ENCODE data around the gene MSRB2.
A peak's percentile ranks its signal among the peaks of the same experiment; 100 is the strongest.

The MSRB2 gene

DNA sequence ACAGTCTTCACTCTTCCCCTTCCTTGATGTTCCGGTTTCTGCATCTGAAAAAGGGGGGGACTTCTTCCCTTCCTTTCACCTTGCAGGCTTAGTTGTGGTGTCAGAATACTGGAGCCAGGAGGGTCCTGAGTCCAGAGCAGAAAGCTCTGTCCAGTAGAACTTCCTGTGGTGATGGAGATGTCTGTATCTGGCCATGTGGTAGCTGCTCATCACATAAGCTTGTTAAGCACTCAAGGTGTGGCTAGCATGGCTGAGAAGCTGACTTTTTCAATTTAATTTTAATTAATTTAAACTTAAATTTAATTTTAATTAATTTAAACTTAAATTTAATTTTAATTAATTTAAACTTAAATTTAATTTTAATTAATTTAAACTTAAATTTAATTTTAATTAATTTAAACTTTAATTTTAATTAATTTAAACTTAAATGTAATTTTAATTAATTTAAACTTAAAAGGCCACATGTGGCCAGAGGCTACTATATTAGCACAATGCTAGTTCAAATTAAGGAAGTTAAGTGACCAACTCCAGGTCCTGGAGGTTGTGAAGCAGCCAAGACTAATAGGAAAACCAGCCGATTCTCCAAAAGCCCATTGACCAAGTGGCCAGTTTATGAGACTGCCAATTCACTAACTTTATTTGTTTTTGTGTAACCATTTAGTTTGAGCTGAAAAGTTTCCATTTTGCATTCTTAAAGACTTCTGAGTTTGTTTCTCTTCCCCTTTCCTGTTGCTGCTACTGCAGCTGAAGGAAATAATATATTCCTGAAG is 16.3 kb downstream of the MSRB2 start:
- DNase-seq (ENCODE audit: low spot score), result no peak

DNA sequence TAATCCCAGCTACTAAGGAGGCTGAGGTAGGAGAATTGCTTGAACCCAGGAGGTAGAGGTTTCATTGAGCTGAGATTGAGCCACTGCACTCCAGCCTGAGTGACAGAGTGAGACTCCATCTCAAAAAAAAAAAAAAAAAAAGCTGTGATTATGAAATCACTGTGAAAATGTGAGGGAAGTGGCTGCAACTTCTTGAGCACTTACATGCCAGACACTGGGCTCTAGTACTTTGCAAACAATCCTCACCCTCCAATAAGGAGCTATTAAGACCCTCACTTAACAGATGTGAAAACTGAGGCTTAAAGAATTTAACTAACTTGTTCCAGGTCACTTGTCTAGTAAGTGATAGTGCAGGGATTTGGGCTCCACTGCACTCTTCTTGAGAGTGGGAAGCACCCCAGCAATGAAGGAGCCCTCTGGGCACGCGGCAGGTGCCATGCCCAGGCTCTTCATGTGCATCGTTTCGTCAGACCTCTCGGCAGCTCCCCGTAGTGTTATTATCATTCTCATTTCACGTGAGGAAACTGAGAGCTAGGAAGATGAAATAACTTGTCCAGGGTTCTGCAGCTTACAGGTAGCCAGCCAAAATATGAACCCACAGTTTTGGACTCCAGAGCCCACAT is 19.0 kb downstream of the MSRB2 start:
- no peak for DNase-seq (ENCODE audit: low spot score)

DNA sequence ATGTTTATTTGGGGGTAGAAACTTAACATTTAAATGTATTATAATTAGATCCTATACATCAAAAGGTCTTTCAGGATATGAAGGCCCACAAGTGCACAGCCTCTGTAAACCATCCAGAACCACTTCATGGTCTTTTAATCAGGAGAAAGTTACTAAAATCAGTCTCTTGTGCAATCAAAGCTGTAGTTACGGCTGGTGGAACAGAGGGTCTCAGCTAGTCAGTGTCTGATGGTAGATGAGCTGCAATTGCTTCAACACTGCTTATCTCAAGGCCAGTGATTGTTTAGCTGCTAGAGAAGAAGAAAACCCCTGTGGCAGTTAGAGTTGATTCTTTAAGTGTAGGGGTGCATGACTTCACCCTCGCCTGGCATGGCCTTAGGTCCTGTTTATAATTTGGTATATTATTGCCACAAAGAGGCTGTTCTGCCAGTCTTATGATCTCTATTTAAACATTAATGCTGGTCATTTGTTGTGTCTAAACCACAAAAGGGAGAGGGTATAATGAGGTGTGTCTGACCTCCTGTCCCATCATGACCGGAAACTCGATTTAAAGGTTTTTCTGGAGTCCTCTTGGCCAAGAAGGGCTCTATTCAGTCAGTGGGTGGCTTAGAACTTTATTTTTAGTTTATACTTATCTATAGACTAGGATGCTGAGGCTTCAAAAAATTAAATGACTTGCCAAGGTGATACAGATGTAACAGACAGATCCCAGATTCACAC is 21.3 kb downstream of the MSRB2 start:
- DNase-seq (ENCODE audit: low spot score), result no peak

DNA sequence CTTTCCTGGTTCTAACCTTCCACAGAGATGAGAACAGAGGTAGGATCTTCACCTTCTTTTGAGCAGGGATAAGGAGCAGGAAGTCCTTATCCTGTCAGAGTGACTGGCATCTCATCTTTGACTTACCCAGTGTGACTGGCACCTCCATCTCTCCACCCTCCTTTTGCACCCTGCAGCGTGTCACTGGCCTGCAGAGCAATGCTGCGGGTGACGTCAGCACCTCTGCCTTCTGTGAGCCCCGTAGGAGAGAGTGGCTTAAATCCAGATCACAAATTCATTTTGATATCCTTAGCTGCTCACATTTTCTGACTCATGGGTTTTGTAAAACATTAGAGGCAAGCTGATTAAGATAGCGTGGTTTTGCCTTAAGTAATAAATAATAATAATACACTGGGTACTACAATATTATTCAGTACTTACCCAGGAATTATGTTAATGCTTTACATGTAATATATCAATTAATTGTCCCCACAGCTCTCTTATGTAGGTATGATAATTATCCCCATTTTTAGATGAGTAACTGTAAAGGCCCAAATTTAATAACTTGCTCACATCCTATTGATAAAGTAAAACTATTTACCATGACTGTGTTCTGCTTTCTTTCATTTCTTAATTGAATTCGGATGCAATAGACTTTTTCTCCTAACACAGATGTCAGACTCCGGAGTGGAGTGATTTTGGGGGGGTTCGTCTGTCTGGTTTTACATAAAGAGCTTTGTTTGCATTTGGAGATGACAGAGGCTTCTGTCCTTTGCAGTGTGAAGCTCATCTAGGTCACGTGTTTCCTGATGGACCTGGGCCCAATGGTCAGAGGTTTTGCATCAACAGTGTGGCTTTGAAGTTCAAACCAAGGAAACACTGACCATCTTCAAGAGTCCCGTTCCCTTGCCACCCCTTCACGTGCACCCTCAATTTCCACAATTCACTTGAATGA is 24.9 kb downstream of the MSRB2 start:
- no peak for DNase-seq (ENCODE audit: low spot score)

DNA sequence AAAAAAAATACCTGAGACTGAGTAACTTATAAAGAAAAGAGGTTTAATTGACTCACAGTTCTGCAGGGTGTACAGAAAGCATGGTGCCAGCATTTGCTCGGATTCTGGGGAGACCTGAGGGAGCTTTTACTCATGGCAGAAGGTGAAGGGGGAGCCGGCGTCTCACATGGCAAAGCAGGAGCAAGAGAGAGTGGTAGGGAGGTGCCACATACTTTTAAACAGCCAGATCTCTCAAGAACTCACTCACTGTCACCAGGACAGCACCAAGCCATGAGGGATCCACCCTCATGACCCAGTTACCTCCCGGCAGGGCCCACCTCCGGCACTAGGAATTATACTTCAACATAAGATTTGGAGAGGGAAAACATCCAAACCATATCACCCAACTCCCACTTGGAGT is 25.8 kb downstream of the MSRB2 start:
- no peak for DNase-seq (ENCODE audit: low spot score)

DNA sequence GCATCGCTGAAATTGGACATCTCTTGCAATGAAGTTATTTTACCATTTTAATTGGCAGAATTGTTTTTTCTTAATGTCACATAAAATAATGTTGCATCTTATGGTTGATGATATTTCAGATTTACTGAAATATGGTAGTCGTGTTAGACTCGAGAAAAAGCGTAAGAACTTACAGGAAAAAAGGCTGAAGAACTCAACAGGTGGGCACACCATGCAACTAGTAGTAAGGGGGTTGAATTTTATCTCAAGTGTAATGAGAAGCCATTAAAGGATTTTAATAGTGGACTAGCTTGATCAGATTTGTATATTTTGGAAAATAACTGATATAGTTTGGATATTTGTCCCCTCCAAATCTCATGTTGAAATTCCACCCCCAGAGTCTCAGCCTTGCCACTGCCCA is 41.1 kb downstream of the MSRB2 start:
- no peak for DNase-seq (ENCODE audit: low spot score)

DNA sequence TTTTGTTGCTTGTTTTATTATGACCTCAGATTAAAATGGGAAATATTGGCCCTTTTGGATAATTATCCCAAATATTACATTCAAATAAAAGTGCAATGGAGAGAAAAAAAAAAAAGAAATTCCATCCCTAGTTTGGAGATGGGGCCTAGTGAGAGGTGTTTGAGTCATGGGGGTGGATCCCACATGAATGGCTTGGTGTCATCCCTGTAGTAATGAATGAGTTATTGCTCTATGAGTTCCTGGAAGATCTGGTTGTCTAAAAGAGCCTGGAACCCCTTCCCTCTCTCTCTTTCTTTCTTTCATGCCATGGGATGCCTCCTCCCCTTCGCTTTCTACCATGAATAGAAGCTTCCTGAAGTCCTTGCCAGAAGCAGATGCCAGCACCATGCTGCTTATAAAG is 44.3 kb downstream of the MSRB2 start:
- no peak for DNase-seq (ENCODE audit: low spot score)

DNA sequence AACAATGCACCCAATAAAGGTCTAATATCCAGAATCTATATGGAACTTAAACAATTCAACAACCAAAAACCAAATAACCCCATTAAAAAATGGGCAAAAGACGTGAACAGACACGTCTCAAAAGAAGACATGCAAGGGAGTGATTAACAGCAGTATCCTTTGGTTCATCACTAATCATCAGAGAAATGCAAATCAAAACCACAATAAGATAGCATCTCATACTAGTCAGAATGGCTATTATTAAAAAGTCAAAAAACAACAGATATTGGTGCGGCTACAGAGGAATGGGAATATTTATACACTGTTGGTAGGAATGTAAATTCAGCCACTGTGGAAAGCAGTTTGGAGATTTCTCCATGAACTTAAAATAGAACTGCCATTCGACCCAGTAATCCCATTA is 46.6 kb downstream of the MSRB2 start:
- DNase-seq (ENCODE audit: low spot score), result no peak

DNA sequence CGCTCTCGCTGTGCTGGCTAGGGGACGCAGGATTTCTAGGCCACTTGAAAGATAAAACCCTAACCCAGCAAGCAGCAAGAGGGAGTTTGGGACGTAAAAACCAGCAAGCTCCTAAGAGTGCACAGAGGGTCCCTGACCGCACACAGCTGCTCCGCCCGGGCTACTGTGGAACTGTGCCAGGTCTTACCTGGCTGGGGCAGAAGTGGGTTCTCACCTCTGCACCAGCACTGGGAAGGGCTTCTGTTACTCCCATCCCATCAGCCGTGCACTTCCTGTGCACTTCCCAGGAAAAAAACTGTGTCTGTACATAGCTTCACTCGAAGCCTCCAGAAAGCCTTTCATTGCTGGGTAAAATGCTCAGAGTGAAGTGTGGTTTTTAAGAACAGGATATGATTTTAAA is 50.9 kb downstream of the MSRB2 start:
- peak; percentile 13 for DNase-seq (ENCODE audit: low spot score)

DNA sequence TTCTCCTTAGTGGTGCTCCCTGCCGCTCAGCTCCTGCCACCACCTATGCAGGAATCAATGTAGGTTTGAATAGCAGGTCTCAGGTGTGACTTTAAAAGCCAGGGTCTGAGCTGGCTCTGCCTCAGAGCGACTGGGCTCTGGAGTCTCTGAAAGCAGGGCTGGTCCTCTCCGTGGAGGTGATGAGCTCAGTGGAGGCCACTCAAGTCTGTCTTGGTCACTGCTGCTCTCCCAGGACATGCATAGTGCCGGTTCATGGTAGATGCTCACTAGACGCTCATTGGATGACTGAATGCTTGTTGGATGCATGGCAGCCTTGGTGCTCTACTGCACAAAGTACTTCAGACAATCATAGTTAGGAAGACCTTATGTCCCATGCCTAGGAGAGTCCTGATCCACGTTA is 51.7 kb downstream of the MSRB2 start:
- no peak for DNase-seq (ENCODE audit: low spot score)

DNA sequence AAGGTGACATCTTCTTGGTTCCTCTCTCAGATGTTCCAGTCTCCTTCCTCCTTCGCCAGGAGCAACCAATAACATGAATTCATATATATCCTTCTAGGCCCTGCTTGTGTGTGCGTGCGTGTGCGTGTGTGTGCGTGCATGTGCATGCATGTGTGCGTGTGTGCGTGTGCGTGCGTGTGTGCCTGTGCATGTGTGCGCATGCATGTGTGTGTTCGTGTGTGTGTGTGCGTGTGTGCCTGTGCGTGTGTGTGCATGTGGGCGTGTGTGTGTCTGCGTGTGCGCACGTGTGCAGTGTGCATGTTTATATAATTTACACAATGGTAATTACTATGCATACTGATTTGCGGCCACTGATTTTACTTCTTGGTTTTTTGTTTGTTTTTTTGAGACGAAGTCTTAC is 52.8 kb downstream of the MSRB2 start:
- DNase-seq (ENCODE audit: low spot score), result no peak

DNA sequence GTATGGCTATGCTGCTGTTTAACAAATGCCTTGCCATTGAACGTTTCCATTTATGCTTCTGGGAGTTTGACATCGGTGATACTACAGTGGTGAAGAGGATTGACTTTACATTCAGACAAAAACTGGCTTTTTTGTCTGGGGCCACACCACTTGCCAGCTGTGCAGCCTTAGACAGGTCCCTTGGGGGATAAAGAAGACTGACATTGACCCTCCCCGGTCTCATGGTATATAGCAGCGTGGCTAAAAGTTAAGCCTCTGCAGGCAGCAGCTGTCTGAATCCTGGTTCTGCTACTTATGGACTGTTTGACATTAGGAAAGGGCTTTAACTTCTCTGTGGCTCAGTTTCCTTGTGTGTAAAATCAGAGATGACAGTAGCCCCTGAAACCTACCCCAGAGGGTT is 54.7 kb downstream of the MSRB2 start:
- no peak for DNase-seq (ENCODE audit: low spot score)

DNA sequence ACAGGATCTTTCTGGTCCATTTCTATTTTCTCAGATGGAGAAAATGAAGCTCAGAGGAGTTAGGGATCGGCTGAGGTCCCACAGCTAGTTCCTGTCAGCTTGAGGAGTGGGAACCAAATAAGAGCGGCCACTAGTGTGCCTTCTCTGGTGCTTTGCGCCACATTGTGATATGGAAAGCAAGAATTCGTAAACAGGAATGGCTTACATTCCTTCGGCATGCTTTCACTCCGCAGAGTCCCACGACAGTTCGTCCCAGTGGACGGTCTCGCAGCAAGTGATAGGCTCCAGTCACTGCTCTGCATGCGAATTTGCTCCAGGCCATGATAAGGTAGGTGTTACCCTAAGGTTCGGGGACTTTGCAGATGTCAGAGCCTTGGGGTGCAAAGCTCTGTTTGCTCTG is 55.2 kb downstream of the MSRB2 start:
- no peak for DNase-seq (ENCODE audit: low spot score)

DNA sequence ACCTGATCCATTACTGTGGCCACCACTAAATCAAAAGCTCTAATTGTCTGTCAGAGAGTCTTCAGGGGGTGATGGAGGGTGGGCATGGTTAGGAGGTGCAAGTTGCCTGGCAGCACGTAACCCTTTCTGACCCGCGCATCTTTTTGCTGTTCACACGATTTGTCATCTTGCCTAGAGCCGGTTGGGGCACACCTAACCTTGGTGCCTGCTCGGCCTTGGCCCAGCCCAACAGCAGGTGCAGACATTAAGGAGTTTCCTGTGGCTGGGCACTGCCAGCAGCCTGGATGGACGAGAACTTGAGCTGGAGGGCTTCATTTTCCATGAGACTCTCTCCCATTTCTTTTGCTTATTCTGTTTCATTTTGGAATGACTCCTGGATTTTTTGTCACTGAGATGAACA is 55.7 kb downstream of the MSRB2 start:
- no peak for DNase-seq (ENCODE audit: low spot score)

DNA sequence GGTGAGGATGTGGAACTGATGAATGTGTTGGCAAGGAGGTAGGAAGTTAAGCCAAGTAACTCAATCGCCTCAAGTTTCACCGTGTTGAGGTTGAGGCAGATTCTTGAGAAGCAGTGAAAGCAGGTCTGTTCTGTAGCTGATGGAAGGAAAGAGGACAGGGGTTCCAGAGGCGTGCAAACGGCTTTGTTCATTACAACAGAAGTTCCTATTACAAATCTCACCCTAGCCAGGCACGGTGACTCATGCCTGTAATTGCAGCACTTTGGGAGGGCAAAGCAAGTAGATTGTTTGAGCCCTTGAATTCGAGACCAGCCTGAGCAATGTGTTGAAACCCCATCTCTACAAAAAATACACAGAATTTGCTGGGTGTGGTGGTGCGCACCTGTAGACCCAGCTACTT is 59.8 kb downstream of the MSRB2 start:
- no peak for DNase-seq (ENCODE audit: low spot score)

DNA sequence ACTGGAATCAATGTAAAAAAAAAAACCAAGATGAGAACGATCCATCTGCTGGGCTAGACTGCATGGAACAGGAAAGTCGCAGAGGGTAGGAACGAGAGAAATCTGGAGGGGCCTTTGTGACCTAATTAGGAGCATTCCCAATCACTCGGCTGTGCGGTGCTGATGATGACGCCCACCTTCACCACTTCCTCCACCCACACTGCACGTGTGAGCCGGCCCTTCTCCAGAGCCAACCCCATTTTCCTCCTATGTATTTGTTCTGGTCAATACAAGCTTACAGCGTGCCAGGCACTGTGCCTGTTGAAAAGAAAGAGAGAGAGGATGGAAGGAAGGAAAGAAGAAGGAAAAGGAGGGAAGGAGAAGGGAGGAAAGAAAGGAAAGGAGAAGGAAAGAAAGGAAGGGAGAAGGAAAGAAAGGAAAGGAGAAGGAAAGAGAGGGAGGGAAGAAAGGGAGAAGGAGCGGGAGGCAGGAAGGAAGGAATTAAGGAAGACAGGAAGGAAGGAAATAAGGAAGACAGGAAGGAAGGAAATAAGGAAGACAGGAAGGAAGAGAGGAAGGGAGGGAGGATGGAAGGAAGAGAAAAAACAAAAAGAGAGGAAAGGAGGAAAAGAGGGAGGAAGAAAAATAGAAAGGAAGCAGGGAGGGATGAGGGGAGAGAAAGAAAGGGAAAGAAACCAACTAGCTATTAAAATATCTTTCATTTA is 61.2 kb downstream of the MSRB2 start:
- DNase-seq (ENCODE audit: low spot score), result no peak

DNA sequence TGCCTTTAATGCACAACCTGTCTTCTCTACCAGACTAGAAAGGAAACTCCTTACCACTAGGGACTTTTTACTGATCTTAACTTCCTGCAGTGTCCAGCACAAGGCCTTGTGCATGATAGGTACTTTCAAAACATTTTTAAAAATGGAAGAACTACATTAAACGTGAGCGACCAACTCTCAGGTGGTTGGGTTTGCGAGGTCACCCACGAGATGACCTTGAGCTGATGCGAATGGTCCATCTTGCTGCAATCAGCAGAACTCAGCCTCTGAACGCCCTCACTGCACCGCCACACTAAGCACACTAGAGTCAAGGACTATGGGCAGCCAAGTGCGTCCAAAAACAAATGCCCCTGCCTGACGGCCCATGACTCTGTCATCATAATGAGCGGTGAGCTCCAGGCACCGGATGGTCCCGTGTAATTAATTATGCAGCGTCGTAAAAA is 61.9 kb downstream of the MSRB2 start:
- no peak for DNase-seq (ENCODE audit: low spot score)

DNA sequence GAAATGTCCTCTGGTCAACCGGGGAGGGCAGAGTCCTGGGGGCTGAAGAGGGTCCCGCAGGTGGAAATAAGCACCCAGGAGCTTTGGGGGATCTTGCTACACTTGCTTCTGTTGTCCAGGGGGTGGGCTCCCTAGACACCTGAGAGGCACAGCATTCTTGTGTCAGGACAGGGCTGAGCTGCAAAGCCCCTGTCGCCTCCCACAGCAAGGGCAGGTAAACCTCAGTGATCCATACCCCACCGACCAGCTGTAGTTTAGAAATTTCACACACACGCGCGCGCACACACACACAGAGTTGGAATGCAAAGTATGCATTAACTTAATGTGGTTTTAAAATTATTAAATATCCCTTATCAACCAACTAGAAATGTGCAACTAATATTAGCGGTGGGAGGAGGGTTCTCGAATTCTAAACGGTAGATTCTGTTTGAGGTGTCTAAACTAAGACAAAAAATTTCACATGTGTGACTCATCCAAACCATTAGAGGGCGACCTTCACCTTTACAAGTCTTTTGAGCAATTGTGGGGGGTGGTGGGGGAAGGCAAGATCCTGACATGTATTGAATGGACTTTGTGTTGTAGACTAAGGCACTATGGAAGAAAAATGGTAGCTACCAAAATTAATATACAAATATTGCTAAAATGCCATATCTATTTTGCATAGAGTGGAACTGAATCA is 62.5 kb downstream of the MSRB2 start:
- DNase-seq (ENCODE audit: low spot score), result peak; percentile 53

DNA sequence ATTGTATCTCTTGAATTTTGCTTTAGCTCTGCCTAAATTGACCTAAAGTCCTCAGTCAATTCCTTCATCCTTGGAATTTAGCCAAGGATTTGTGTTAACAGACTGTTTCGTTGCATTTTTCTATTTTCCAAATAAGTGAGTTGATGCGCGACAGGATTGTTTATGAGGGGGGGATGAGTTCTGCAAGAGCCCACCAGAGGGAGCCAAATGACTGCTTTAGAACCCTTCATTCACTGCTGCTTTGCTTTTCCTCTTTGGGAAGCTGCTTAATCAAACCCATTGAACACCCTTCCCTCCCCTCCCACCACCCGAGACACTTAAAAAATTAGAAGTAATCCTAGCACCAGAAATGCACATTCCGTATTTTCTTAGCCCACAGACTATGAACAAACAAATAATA is 63.0 kb downstream of the MSRB2 start:
- DNase-seq (ENCODE audit: low spot score), result peak; percentile 61

DNA sequence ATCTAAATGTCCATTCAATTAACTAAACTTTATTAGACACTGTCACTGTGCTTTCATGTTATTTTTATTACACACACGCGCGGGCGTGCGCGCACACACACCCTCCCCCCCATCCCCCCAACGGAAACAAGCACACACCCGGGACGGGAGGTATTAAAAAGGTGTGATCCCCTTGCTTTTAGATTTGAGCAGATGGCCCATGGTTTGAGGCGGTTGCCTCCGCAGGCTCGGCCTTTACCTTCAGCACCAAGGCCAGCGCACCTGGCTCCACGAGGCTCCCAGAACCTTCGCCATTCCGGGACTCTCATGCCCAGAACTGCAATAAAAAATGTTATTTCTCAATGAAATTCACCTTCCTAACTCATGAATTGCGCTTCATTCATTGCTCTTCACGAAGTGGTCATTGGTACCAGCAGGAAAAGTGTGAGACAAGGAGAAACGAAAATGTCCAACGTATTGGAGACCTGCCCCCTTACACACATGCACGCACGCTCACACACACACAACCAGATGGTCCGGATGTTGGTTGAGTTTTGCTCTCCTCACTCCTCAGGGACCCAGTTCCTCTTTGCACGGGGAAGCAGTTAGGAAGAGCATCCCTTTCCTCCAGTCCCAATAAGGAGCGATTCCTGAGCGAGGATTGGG is 76.0 kb downstream of the MSRB2 start:
- DNase-seq (ENCODE audit: low spot score), result no peak

Data from SW480 (cell line).